CD14-positive monocyte (primary cell): ENCODE measurements around the gene APOB. TPM values are rescaled to one million over a fixed set of nuclear protein-coding genes. Genes with fewer than 3 reads are reported as not detected.
A peak's percentile ranks its signal among the peaks of the same experiment; 100 is the strongest.

ENCODE experiments used
- DNase-seq, 3 donors: peaks; one replicate each; pipeline ENCODE4 v3.0.0-alpha.2; 2011 to 2022
- H2AFZ ChIP-seq: 2 replicates; pipeline ENCODE4 v1.6.0; 2012; ENCODE audit warnings: mild to moderate bottlenecking, low read depth, low read length, inconsistent platforms; ENCODE audit not compliant: insufficient read depth, poor library complexity, severe bottlenecking
- H3K27ac ChIP-seq, 2 donors: 1 replicate in 1 of 2; 2 replicates in 1 of 2; pipeline ENCODE4 v1.5.1; 2012 to 2013; ENCODE audit warnings: low read length in 2 of 2, control low read depth in 1 of 2, inconsistent platforms in 1 of 2, low read depth in 1 of 2, mild to moderate bottlenecking in 1 of 2
- H3K27me3 ChIP-seq, 2 donors: one replicate each; pipeline versions ENCODE4 v1.6.0 to v1.6.1; 2011 to 2013; ENCODE audit warnings: low read length in 2 of 2; ENCODE audit not compliant: control insufficient read depth in 2 of 2, insufficient read depth in 2 of 2
- H3K36me3 ChIP-seq, 2 donors: replicated peaks in 1 of 2; 1 replicate in 1 of 2; 2 replicates in 1 of 2; pipeline versions ENCODE4 v1.5.1 to v1.6.1; 2012 to 2013; ENCODE audit warnings: low read length in 2 of 2, control low read depth in 1 of 2, inconsistent platforms in 1 of 2, mild to moderate bottlenecking in 1 of 2; ENCODE audit not compliant: insufficient read depth in 2 of 2, control insufficient read depth in 1 of 2
- H3K4me1 ChIP-seq, 2 donors: 1 replicate in 1 of 2; 2 replicates in 1 of 2; pipeline versions ENCODE4 v1.5.1 to v1.6.1; 2012 to 2013; ENCODE audit warnings: low read length in 2 of 2, control low read depth in 1 of 2, inconsistent platforms in 1 of 2, mild to moderate bottlenecking in 1 of 2, moderate library complexity in 1 of 2; ENCODE audit not compliant: insufficient read depth in 2 of 2, control insufficient read depth in 1 of 2
- H3K4me2 ChIP-seq: replicated peaks from 2 replicates; pipeline ENCODE3; 2012; ENCODE audit warnings: low read length, moderate library complexity, mild to moderate bottlenecking; ENCODE audit not compliant: poor library complexity, severe bottlenecking; ENCODE audit errors: extremely low read depth
- H3K4me3 ChIP-seq, 3 experiments: fragments of 200-600 bp in 1 of 3; sonication (generic) in 1 of 3; replicated peaks in 1 of 3; 1 replicate in 2 of 3; 2 replicates in 1 of 3; pipeline ENCODE4 v1.5.1; 2011 to 2013; ENCODE audit warnings: low read length in 3 of 3, mild to moderate bottlenecking in 3 of 3, control low read depth in 2 of 3, low read depth in 2 of 3, inconsistent platforms in 1 of 3, moderate library complexity in 1 of 3
- H3K79me2 ChIP-seq: 2 replicates; pipeline ENCODE4 v1.6.0; 2012; ENCODE audit warnings: mild to moderate bottlenecking, control low read depth, inconsistent platforms, low read length, moderate library complexity; ENCODE audit not compliant: insufficient read depth
- H3K9ac ChIP-seq: 2 replicates; pipeline ENCODE4 v1.6.0; 2017; ENCODE audit warnings: low read length, mild to moderate bottlenecking; ENCODE audit not compliant: insufficient read depth, poor library complexity, severe bottlenecking
- H3K9me3 ChIP-seq, 2 donors: replicated peaks in 1 of 2; 1 replicate in 1 of 2; 2 replicates in 1 of 2; pipeline versions ENCODE4 v1.5.1 to v1.6.1; 2012 to 2013; ENCODE audit warnings: low read length in 2 of 2, control low read depth in 1 of 2; ENCODE audit not compliant: control insufficient read depth in 1 of 2, insufficient read depth in 1 of 2
- H4K20me1 ChIP-seq: 2 replicates; pipeline ENCODE4 v1.6.0; 2012; ENCODE audit warnings: mild to moderate bottlenecking, low read length, control low read depth, moderate library complexity; ENCODE audit not compliant: insufficient read depth
- H3K27ac Mint-ChIP-seq, 7 donors: one replicate each; pipeline ENCODE4 v1.8.0; 2020; ENCODE audit warnings: mild to moderate bottlenecking in 7 of 7, mixed read lengths in 7 of 7, moderate library complexity in 6 of 7, inconsistent platforms in 2 of 7
- H3K27me3 Mint-ChIP-seq, 3 donors: one replicate each; pipeline ENCODE4 v1.8.0; 2021 to 2022; ENCODE audit warnings: low read depth in 3 of 3, mild to moderate bottlenecking in 3 of 3, mixed read lengths in 3 of 3, moderate library complexity in 3 of 3, inconsistent platforms in 1 of 3
- H3K36me3 Mint-ChIP-seq, 2 donors: one replicate each; pipeline ENCODE4 v1.8.0; 2020; ENCODE audit warnings: mixed read lengths in 2 of 2, inconsistent platforms in 1 of 2, mild to moderate bottlenecking in 1 of 2
- H3K4me1 Mint-ChIP-seq: one replicate; pipeline ENCODE4 v1.8.0; 2020; ENCODE audit warnings: mild to moderate bottlenecking, mixed read lengths
- H3K4me3 Mint-ChIP-seq, 2 donors: one replicate each; pipeline ENCODE4 v1.8.0; 2020; ENCODE audit warnings: mild to moderate bottlenecking in 2 of 2, mixed read lengths in 2 of 2, moderate library complexity in 1 of 2
- H3K9me3 Mint-ChIP-seq, 7 donors: one replicate each; pipeline ENCODE4 v1.8.0; 2020 to 2022; ENCODE audit warnings: mixed read lengths in 7 of 7, mild to moderate bottlenecking in 6 of 7, moderate library complexity in 6 of 7, inconsistent platforms in 2 of 7
- CTCF ChIP-seq: fragments of 200-600 bp; IDR thresholded peaks from one replicate; pipeline ENCODE4 v1.8.0; 2022; ENCODE audit warnings: antibody characterized with exemption, mild to moderate bottlenecking
- WGBS: methylation state at CpG from one replicate; pipeline ENCODE4 v1.1.5; 2013; ENCODE audit warnings: missing lambda C conversion rate; ENCODE audit not compliant: insufficient coverage; 5-methylcytosine and 5-hydroxymethylcytosine counted together
- intact Hi-C, 2 donors: fragments of 100-400 bp; cut with micrococcal nuclease; formaldehyde crosslinking; loops; one replicate each; pipeline versions ENCODE4 v1.15.0 to v1.15.1; 2023
- polyA plus RNA-seq, 3 donors: library from polyadenylated mRNA; depleted of rRNA in 1 of 3; unstranded in 2 of 3; stranded (reverse) in 1 of 3; fragments of 300-500 nt in 2 of 3; fragments of >200 nt in 1 of 3; fragmentation: Illumina TruSeq in 2 of 3; gene quantifications; 1 replicate in 2 of 3; 2 replicates in 1 of 3; pipeline ENCODE4 v1.2.3, GENCODE V29; 2012 to 2021

Gene APOB
- polyA plus RNA-seq, 3 donors: 0.02 TPM; not detected in 2

DNA sequence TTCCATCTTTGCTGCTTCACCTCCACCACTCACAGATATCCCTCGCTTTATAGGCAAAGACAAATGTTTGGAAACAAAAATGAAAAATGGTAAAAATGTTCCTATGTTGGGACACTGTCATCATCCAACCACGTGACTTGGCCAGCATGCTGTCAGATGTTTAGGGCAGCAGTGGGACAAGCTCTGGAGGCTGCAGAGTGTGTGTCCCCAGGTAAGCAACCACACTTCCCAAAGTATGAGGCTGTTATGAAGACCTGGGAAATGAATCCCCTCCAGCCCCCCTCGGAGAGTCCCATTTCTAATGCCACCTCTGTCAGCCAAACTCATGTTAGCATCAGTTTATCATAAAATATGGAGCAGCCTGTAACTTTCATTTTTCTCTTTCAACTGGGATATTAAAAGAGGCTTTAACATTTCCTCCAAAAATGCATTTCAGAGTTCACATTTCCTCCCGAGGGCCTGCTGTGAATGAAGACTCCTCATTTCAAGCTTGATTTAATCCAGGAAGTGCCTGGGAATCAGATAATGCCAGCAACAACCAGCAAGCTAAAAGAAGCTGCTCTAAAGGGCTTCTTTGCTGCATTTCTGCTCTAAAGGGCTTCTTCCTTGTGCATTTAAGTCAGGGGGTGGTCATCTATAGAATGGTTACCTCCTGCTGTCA lies 66.2 kb downstream of the APOB start:
- Mint-ChIP-seq H3K4me1 (no peaks in the 10 kb centered on the region), H3K27me3 (peaks cover 4 to 6% (median 5%) of the 10 kb centered on the region in 3 donors), H3K9me3 (peaks cover 0 to 2% (median 0%) of the 10 kb centered on the region in 7 donors), H3K27ac (peak overlapping the region in 1 of 7 donors; percentile 17), H3K36me3 (no peaks in the 10 kb centered on the region), H3K4me3 (no peak overlapping the region)
- no peaks in the 10 kb centered on the region for H3K9me3 ChIP-seq
- H3K27me3 ChIP-seq: no peaks in the 10 kb centered on the region
- no peak overlapping the region for H2AFZ ChIP-seq
- H3K9ac ChIP-seq: no peak overlapping the region
- no peak overlapping the region for H3K4me2 ChIP-seq
- no peaks in the 10 kb centered on the region for H3K36me3 ChIP-seq
- H3K27ac ChIP-seq: no peak overlapping the region
- H3K79me2 ChIP-seq: no peaks in the 10 kb centered on the region
- no peak for TF ChIP-seq CTCF
- no peaks in the 10 kb centered on the region for H3K4me1 ChIP-seq
- WGBS: 42% methylated on average over 2 of the region's 4 CpGs
- no peaks in the 10 kb centered on the region for H4K20me1 ChIP-seq
- intact Hi-C loops: no loop called here
- no peak overlapping the region for H3K4me3 ChIP-seq
- no peak for DNase-seq

DNA sequence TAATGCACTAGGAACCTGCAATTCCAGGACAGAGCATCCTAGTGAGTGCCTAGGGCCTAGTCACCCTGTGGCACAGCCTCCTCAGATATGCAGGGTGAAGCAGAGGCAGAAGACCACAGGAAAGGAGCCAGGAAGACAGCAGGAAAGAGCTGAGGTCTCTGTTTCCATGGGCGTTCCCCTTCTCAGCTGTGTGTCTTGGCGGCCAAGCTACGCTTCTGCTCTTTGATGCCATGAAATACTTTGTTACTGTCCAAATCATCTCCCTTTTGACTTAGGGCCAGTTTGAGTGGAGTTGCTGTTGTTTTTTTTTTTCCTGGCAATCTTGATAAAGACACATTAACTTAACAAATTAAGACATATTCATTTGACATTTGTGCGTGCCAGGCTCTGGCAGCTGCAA lies 67.3 kb downstream of the APOB start:
- Mint-ChIP-seq H3K36me3 (no peaks in the 10 kb centered on the region), H3K27ac (no peak overlapping the region), H3K4me1 (no peaks in the 10 kb centered on the region), H3K4me3 (no peak overlapping the region), H3K9me3 (peaks cover 0 to 2% (median 0%) of the 10 kb centered on the region in 7 donors), H3K27me3 (peaks cover 2 to 6% (median 5%) of the 10 kb centered on the region in 3 donors)
- no peak for TF ChIP-seq CTCF
- WGBS: no CpG with 5 or more reads among the region's 4 CpGs
- Histone ChIP-seq H3K36me3 (no peaks in the 10 kb centered on the region), H3K4me2 (no peak overlapping the region), H3K4me3 (no peak overlapping the region), H3K27me3 (no peaks in the 10 kb centered on the region), H3K9ac (no peak overlapping the region), H4K20me1 (no peaks in the 10 kb centered on the region), H3K79me2 (no peaks in the 10 kb centered on the region), H3K4me1 (no peaks in the 10 kb centered on the region), H3K27ac (no peak overlapping the region), H3K9me3 (no peaks in the 10 kb centered on the region), H2AFZ (no peak overlapping the region)
- intact Hi-C loops: no loop called here
- no peak for DNase-seq
